ENCODE measurements around the gene FGF11.

FGF11 gene

DNA sequence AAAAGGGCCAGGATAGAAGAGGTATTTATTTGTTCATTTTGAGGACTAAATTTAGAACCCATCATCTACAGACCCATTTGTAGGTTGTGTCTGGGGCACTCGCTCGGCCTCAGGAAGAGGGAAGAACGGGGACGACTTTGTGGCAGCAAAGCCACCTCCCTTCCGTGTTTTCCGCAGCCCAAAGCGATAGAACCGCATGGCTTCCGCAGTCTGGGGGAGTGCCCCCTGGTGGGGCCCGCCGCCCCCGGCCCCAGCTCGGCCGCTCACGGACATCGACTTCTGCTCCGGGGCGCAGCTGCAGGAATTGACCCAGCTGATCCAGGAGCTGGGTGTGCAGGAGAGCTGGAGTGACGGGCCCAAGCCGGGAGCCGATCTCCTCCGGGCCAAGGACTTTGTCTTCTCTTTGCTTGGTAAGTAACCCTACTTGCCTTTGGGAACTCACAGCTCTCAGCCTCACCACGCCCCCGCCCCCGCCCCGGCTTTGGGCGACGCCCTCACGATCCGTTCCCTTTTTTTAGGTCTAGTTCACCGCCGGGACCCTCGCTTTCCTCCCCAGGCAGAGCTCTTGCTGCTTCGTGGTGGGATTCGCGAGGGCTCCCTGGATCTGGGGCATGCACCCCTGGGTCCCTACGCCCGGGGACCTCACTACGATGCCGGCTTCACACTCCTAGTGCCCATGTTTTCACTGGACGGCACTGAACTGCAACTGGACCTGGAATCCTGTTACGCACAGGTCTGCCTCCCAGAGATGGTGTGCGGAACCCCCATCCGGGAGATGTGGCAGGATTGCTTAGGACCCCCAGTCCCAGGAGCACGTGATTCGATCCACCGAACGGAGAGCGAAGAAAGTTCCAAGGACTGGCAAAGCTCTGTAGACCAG, 3.4 kb upstream of the FGF11 start:
- peak; percentile 86 for DNase-seq

DNA sequence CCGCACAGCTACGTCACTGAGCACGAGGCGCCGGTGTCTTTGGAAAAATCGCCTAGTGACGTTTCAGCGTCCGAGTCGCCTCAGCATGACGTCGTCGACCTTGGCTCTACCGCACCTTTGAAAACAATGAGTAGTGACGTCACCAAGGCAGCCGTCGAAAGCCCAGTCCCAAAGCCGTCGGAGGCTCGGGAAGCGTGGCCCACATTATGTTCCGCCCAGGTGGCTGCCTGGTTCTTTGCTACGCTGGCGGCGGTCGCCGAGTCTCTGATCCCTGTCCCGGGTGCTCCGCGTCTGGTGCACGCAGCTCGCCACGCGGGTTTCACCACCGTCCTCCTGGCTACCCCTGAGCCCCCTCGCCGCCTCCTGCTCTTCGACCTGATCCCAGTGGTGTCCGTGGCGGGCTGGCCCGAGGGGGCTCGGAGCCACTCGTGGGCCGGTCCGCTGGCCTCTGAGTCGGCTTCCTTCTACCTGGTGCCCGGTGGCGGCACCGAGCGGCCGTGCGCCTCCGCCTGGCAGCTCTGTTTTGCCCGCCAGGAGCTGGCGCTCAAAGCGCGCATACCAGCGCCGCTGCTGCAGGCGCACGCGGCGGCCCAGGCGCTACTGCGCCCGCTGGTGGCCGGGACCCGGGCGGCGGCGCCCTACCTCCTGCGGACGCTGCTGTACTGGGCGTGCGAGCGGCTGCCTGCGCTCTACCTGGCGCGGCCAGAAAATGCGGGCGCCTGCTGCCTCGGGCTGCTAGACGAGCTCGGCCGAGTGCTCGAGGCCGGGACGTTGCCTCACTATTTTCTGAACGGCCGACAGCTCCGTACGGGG, 2.5 kb upstream of the FGF11 start:
- peak; percentile 93 for DNase-seq

DNA sequence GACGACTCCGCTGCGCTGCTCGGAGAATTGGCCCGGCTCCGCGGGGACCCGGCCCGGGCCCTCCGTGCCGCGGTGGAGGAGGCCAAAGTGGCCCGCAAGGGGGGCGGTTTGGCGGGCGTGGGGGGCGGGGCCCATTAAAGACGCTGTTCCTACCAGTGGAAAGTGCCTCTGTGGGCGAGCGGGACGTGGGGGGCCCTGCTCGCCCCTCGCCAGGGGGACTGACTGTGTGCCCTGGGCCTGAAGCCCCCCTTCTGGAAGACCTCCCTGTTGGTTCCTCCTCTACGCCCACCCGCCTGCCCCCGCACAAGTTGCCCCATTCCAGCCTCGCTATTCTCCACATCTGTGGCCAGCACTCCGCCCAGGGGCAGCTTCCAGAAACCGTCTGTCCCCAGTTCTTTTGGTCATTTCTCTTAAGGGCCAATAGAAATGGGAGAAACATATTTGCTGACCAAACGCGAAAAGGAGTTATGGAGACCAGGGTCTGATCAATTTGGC, 1.9 kb upstream of the FGF11 start:
- DNase-seq = no peak

DNA sequence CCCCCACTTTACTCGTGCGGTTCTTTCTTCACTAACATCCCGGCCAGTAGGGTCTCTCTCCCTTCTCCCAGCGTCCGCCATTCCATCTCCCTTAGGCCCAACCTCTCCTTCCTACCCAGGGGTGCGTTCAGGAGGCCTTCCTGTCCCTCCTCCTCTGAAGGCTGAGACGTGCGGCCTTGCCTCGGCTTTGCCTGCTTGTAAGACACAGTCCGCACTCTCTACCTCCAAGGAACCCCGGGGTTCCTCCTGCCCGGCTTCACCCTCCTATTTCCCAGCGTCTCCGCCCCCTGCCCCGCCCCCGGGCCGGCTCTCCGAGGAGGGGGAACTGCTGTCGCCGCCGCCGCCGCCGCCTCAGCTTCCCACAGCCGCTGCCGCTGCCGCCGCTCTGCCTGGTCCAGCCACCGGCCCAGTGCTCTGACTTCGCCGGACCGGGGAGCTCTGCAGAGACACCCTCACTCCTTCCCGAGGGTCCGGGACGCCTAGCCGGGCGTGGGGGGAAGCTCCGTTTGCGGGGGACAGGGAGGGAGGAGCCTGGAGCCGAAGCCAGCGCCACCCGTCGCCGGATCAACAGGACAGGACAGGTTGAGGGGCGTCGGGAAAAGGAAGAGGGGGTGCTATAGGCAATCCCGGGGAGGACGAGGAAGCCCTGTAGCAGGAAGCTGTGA, 1.2 kb upstream of the FGF11 start:
- peak; percentile 80 for DNase-seq

DNA sequence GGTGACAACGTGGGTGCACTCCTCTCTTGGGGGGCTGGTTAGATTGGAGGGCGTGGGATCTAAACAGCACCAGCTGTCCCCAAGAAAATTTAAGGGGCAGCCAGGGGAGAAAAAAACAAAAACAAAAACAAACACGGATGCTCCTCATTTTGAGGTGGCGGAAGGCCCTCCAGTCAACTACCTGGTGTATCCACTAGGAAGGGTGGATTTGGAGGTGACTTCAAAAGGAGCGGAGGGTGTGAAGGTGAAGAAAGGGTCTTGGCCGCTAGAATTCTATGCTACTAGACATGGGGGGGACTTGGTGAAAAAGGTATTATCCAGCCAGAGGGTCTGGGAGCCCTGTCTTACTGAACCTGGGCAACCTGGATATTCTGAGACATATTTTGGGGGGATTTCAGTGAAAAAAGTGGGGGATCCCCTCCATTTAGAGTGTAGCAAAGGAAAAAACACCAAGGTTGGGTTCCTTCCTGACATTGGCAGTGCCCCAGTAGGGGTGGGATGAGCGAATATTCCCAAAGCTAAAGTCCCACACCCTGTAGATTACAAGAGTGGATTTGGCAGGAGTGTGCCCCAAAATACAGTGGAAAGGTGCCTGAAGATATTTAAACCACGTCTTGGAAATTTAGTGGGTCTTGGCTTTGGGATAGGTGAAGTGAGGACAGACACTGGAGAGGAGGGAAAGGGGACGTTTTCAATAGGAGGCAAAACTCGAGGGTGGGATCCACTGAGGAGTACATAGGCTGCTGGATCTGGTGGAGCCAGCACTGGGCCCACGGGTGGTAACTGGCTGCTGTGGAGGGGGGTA, 454 bp upstream of the FGF11 start:
- DNase-seq = no peak

DNA sequence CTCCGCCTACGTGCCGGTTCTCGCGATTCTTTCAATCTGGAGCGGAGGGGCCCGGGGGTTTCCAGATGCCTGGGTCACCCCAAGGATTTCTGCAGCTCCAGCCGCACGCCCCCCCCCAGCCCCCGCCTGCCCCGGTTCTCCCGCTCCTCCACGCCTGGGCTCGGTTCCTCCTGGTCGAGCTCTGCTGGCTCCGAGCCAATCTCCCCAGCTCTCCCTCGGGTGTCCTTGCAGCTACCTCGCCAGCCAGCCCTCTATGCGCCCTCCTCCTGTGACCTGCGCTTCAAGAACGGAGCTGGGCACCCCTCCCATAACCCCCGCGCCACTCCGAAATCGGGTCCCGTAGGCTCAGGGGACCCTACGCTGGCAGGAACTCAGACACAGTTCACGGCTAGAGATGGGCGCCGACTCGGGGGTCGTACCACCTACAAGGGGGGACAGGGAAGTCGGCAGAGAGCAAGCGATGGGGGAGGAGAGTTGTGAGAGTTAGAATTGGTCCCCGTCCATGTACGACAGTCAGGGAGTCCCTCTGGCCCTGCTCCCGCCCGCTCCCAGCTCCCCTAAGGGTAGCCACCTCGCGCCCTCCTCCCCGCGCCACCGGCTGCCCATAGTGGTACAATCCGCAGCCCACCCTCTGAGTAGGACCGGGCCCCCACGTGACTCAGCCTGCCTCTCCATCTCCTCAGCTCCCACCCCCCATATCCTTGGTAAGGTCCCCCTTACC, 961 bp downstream of the FGF11 start:
- peak; percentile 71 for DNase-seq

DNA sequence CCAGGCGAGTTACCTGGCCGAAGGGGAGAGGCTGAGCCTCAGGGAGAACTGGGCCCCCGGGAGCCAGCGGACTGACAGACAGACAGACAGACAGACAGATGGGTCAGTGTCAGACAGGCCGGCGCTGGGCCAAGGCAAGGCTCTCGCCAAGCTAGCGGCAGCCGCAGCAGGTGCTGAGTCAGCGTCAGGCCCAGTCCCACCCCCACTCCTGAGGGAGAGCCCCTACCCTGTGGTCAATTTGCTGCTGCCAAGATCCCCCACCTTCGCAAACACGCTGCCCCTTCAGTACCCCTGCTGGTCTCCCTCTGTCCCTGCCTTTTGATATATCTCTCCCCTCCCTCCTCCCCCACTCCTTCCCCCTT, 1.5 kb downstream of the FGF11 start:
- no peak for DNase-seq

DNA sequence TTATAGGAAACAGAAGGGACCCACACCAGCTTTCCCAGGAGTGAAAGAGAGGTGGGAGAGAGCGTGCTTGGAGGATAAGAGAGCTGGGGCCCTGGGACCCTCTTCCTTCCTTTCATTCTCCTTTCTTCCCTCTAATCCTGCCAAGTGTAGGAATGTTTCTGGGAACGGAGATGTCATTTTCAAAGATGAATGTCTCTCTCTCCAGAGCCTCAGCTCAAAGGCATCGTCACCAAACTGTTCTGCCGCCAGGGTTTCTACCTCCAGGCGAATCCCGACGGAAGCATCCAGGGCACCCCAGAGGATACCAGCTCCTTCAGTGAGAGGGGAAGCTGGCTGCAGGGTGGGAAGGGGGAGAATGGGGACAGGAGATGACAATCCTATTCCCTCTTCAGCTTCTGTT, 2.0 kb downstream of the FGF11 start:
- no peak for DNase-seq

DNA sequence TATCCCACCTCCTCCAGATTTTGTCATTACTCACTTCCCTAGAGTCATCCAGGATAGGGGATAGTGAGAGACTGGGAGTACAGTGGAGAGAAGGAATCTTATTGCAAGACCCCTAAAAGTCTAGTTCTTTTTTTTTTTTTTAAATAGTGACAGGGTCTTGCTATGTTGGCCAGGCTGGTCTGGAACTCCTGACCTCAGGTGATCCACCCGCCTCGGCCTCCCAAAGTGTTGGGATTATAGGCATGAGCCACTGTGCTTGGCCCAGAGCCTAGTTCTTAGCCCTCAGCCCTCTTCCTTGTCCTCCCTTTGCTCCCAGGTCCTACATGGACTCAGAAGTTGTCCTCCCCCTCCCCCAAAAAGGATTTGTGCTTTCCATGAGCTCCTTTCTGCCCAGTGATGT, 2.8 kb downstream of the FGF11 start:
- no peak for DNase-seq

DNA sequence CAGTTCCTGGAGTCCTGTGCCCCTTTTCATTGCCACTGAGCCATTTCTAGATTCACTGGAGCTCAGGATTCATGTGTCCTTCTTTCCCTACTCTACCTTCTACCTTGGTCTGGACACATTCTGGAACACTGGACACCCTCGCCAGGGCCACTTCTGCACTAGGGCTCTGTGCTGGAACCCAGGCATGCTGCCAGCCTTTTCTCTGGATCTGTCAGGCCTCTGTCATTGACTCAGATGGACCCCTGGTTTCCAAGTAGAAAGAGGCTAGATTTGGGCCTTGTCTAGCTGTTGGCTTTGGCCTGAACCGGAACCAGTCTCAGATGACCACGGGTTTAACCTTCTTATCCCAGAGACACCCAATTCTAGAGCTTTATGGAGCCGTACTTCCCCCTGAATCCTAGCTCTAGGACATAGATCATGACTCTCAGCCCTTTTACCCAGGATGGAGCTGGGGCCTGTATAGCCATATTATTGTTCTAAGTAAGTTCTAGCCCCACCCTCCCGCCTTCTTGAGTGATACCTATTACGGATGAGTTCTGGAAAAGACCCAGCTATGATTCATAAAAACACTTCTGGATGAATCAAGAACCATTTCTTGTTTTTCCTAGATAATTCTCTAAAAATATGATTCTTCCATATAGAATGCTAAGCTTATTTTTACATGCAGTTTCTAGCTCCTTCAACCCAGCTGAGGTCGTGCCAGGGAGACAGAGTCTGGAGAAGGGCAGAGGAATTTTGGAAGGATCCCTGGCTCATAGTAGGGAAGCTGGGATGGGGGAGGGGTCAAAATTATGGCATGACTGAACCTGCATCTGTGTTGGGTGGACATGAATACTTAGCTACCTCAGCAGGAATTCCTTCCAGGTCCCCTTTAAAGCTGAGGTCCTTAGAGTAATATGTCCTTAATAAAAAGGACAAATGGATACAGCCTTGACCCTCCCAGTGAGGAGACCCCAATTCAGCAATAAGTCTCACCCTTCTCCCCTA, 4.5 kb downstream of the FGF11 start:
- DNase-seq = no peak

DNA sequence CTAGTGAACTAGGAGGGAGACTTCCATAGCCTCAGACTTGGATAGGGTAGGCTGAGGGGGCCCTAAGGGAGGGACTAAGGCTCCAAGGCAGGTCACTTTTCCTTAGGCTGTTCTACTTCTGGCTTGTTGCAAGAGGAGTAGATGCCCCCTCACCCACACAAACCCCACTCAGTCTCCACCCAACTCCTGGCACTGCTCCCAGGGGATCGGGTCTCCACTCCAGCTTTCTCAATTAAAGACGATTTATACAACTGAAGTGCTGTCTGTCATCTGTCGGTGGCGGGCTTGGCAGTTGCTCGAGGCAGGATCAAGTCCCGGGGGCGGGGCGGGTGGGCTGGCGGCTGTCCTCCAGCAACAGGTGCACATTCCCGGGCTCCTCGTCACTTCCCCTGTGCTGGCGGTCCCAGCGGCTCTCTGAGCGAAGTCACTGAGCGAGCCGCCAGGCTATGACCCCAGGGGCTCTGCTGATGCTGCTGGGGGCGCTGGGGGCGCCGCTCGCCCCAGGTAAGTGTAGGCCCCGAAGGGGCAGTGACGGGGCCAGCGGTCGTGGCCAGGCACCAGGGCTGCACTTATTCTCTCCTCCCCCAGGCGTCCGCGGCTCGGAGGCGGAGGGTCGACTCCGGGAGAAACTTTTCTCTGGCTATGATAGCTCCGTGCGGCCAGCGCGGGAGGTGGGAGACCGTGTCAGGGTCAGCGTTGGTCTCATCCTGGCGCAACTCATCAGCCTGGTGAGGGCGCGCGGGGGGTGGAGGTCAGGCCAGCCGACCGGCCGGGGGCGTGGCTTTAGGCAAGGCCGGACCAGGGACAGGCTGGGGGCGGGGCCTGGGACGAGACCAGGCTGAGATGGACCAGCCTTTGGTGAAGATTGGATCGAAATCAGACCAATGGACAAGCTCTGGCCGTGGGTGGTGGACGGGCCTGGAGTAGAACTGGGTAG, 5.6 kb downstream of the FGF11 start, which contains the start of gene CHRNB1:
Gene CHRNB1 (plus strand): TSS at position 380 of the 937 bp plus-strand sequence. CDS start 67 bp downstream, at position 447.
- no peak for DNase-seq

DNA sequence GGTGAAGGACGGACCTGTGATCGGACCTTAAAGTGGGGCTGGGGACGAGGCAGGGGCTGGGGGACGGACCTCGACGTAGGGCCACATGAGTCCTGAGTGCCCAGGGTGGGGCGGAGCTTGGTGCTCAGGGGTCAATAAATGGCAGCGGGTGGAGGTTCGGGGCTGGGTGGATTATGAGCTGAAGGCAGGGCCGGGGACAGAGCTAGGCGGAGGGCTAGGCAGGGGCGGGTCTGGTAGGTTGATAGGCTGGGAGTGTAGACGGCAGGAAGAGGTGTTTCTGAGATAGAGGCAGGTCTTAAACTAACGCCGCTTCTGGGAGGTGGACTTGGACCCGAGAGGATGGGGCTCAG, 6.3 kb downstream of the FGF11 start:
- peak; percentile 73 for DNase-seq

DNA sequence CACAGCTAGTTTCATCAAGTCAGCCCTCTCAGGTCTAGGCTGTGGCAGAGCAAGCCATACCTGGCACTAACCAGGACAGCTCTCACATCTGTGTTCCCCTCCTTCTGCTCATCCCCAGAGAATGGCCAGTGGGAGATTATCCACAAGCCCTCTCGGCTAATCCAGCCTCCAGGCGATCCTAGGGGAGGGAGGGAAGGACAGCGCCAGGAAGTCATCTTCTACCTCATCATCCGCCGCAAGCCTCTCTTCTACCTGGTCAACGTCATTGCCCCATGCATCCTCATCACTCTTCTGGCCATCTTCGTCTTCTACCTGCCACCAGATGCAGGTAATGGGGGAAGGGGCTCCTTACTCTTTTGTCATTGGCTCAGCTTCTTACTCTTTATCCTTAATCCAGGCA, 9.1 kb downstream of the FGF11 start:
- DNase-seq = no peak

DNA sequence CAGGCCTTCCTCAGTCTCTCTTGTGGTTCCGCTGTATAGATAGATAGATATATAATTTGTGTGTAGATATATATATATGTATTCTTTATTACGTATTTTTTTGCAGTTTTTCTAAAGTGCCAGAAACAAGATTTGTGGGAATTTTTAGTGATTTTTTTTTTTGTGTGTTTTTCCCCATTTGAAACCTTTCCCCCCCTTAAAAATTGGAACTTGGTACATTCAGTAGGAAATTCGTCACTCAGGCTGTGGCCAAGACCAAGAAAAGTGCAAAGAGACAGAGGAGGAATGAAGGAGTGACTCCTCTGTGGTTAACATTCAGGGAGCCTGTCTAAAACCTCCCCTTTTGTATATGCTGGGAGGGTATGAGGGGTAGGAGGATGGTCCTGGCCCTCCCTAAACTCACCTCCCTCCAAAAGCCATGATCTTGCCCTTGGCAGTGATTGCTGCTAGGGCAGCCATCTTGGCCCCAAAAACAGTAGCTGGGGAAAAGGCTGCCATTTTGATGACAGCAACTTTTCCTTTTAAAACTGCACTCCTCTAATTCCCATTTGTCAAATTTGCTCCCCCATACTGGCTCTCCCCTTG, 20.7 kb downstream of the FGF11 start:
- no peak for DNase-seq

DNA sequence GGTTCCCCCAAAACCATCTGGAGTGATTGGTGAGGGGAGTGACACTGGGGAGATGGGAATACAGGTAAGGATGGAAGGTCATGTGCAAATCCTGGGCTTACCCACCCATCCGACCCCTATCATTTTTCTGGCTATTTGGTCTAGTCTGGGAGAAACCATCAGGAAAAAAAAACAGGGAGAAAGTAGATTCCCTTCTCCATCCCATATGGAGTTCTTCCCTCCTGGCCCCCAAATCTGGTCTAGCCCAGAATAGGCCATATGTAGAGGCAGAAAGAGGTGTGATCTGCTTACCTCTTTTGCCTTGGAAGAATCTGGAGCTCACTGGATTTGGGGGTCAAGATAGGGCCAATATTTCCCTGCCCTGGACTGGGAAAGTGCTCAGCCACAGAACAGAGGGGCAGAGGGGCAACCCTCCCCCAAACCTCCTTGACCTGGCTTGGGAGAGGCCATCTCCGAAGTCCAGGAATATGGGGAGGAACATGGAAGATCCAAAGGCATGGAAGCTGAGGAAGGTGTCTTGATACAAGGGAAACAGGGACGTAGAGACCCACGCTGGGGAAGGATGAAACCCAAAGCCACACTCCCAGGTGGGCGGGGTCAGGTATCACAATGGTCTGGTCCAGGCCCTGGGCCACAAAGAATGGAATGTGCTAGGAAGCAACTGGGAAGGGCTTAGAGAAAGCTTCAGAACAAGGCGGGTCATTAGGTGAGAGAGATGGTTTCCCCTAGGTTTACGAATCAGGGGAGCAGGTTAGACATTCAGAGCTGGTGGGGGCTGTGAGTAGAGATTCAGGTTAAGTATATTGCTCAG, 21.7 kb downstream of the FGF11 start:
- no peak for DNase-seq

DNA sequence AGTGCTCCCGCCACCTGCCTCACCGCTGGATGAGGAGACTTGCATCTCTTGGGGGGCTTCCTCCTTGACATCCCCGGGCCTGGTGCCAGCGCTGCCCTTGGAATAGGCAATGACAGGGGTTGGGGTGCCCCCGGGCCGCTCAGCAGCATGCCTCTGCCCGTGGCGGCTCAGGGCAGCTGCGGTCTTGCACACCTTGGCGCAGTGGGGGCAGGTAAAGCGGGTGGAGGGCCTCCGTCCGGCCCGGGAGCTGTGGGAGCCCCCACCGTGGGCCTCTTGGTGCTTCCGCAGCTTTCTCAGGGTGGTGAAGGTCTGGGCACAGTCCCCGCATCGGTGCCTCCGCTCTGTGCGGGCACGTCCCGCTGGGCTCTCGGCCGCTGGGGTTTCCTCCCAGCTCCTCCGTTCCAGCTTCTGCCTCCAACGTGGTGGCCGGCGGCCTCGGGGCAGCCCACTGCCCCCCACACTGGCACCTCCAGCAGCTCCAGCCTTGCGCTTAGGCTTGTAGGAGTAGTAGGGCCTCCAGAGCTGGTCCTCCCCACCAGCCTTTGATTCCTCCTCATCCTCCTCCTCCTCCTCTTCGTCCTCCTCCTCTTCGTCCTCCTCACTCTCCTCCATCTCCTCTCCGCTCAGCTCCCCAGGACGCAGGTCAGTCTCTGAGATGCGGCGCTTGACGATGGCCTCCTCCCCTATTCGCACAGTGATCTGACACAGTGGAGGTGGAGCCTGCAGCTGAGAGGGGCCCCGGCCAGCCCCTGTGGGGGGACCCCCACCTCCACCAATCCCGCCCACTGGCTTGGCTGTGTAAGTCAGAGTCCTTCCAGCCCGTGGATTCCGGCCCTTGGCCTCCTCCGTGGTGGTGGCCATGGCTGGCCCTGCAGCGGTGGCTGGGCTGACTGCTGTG, 23.4 kb downstream of the FGF11 start:
- no peak for DNase-seq

DNA sequence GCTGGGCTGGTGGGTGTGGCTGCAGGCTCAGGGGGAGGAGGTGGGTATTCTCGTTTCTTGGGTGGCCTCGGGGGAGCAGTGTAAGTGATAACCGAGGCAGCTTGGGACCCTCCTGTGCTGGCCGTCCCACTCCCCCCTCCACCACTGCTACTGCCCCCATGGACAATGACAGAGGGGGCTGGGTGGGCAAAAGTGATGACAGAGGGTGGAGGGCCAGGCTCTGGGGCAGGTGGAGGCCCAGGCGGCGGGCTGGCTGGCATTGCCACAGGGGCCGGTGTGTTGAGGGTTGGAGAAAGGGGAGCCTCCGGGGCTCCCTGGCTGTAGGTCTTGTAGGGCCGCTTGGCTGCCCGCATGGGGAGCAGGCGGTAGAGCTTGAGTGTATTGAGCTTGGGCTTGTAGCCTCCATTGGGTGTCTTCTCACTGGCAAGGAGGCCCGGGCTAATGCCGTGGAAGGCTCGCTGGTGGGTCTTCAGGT, 24.1 kb downstream of the FGF11 start:
- DNase-seq = no peak
